Measurements from ENCODE around the gene L2HGDH. TPM values are rescaled to one million over a fixed set of nuclear protein-coding genes. Genes with fewer than 3 reads are reported as not detected.

Gene L2HGDH
- total and polyA plus RNA-seq, 9 of the 15 experiments (the other 6 are each of a cell fraction or from before 2014, with no cell fraction given), result 1.7 to 16.1 (median 10.5) TPM

- TF ChIP-seq REST (IDR thresholded peaks at IDR 0.05; ENCODE audit: borderline replicate concordance) (no peak), REST (CRISPR knock-in tag; IDR thresholded peaks at IDR 0.05; ENCODE audit: low read depth) (no peak), MEF2D (tag; conservative IDR thresholded peaks at IDR 0.05; ENCODE audit: low read depth) (no peak), IFI16 (CRISPR knock-in tag; IDR thresholded peaks at IDR 0.05) (no peak), CEBPG (CRISPR knock-in tag; IDR thresholded peaks at IDR 0.05) (no peak), CEBPG (tag; conservative IDR thresholded peaks at IDR 0.05 in 1 of 2, IDR thresholded peaks at IDR 0.05 in 1 of 2) (peak in 1 of 2 experiments; percentile 33; a peak in 1 of 4 replicates), ZNF766 (CRISPR knock-in tag; conservative IDR thresholded peaks at IDR 0.05) (no peak), CEBPB (tag; IDR thresholded peaks at IDR 0.05) (0 out of 2 replicates have a peak, but pooled peaks have one; percentile 20), ZNF311 (CRISPR knock-in tag; IDR thresholded peaks at IDR 0.05) (no peak)
Observed at GRCh38 chr14:50308363-50308915, 3.6 kb downstream of the L2HGDH start (continued).
